OCI-LY7 (cell line): ENCODE measurements around the gene HNRNPK.

Source experiments
- CTCF ChIP-seq: fragments of 200-600 bp; sonication (generic); conservative IDR thresholded peaks from 2 replicates; pipeline ENCODE4 v1.5.1; 2014; ENCODE audit warnings: mild to moderate bottlenecking, antibody characterized with exemption, low read length, moderate library complexity, mixed read lengths
- EZH2phosphoT487 ChIP-seq: fragments of 200-600 bp; sonication (generic); IDR thresholded peaks from 2 replicates; pipeline ENCODE4 v1.6.1; 2018; ENCODE audit warnings: low read depth, borderline replicate concordance, mild to moderate bottlenecking, mixed run types, antibody characterized with exemption, low read length, moderate library complexity, mixed read lengths

DNA sequence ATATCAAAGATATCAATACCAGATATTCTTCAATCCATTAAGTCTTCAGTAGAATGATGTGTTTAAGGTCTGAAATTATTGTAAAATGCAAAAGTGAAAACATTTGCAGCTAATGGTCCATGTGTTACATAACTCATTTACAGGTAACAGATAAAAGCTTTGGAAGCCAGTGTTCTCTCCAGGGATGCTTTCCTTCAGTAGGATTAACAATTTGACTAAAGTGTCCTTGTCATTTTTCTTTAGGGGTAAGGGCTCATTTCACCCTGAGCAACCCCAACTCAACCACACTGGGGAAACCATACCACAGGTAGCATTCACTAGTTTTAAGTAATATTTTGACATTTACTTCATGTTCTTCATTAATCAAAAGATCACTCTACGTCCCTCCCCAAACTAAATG lies 12.9 kb downstream of the HNRNPK start:
- no peak for TF ChIP-seq CTCF
- TF ChIP-seq EZH2phosphoT487: no peak
